Stimulated activated CD4-positive, alpha-beta T cell treated with anti-CD3 and anti-CD28 coated beads, Interleukin-1b, Interleukin-23, amount 100 ng/mL, for 4 hours (primary cell): ENCODE data around the gene RHEBL1.
A peak's percentile ranks its signal among the peaks of the same experiment; 100 is the strongest.

Source experiments
- DNase-seq, 2 donors: peaks; one replicate each; pipeline ENCODE4 v3.0.0-alpha.2; 2020; ENCODE audit warnings: low read depth in 2 of 2

RHEBL1 gene

GRCh38 chr12:49019443-49020324 is 50.1 kb downstream of the RHEBL1 start:
- DNase-seq, result no peak

- no peak for DNase-seq
Observed at GRCh38 chr12:49019120-49019430, 50.7 kb downstream of the RHEBL1 start.

- peak; percentile 89 to 92 for DNase-seq
Observed at GRCh38 chr12:49018261-49019119, 51.3 kb downstream of the RHEBL1 start, which contains the start of gene PRKAG1. Gene PRKAG1, minus strand, starts transcription at chr12:49018776. Its CDS starts 36 bp downstream, at chr12:49018740.

- no peak for DNase-seq
Observed at GRCh38 chr12:49017891-49018260, 51.9 kb downstream of the RHEBL1 start.

- DNase-seq, result no peak
Observed at GRCh38 chr12:49015196-49015595, 54.6 kb downstream of the RHEBL1 start.
